Testis (tissue), 2 donors: ENCODE data around the gene ID3.

ENCODE experiments used
- CTCF ChIP-seq, 3 experiments: fragments of 450-650 bp in 2 of 3; fragments of 200-600 bp in 1 of 3; sonication (generic) in 1 of 3; IDR thresholded peaks; one replicate each; pipeline ENCODE4 v1.5.1; 2016 to 2019; ENCODE audit warnings: antibody characterized with exemption in 3 of 3, mild to moderate bottlenecking in 2 of 3, moderate library complexity in 1 of 3
- POLR2A ChIP-seq: fragments of 450-650 bp; IDR thresholded peaks from one replicate; pipeline ENCODE4 v1.6.1; 2017; ENCODE audit warnings: antibody characterized with exemption, mild to moderate bottlenecking, moderate library complexity

DNA sequence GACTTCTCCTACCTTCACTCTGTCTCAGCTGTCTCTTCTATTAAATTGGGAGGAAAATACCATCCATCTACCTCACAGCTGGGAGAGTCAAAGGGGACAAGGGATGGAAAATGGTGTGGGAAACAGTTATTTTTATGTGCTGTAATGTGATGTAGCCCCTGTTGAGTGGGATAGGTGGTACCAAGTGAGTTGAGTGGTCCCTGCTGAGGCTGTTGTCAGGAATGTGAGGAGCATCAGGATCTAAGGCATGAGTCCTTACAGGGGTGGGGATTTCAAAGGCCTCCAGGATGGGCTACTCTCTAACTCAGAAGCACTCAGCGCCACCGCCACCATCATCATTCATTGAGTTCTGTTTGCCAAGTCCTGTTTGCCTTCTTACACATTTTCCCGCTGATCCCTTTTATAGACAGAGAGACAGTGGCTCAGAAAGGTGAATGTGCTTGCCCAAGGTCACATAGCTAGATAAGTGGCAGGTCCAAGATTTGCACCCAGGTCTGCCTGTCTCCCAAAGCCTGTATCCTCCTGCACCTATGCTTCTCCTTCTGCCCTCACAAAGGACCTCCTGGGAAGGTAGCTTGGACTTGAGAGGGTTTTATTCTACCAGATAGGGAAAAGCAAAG lies 4.6 kb upstream of the ID3 start:
- no peak for TF ChIP-seq POLR2A
- no peak for TF ChIP-seq CTCF (IDR thresholded peaks at IDR 0.05)
